HG03064 (cell line): ENCODE results near the gene CASQ1.

Experiments used
- ATAC-seq: cut with Tn5 transposase; IDR thresholded peaks from one replicate; pipeline ENCODE4 v1.9.1; 2021; ENCODE audit warnings: low read depth; ENCODE audit not compliant: unreplicated experiment

CASQ1 gene

GRCh38 chr1:160200786-160201185 lies 10.4 kb downstream of the CASQ1 start:
- no peak for ATAC-seq

GRCh38 chr1:160204526-160205241 lies 14.3 kb downstream of the CASQ1 start:
- no peak for ATAC-seq

GRCh38 chr1:160205242-160206035 lies 15.1 kb downstream of the CASQ1 start, which contains the start of gene PEA15:
TSS of gene PEA15 (plus strand) at chr1:160205384. CDS start at chr1:160211545, 6,161 bp downstream.
- no peak for ATAC-seq

GRCh38 chr1:160206036-160206389 lies 15.6 kb downstream of the CASQ1 start:
- no peak for ATAC-seq

- ATAC-seq = no peak
Observed at GRCh38 chr1:160206421-160207117, 16.2 kb downstream of the CASQ1 start.

- no peak for ATAC-seq
Observed at GRCh38 chr1:160207118-160207650, 16.8 kb downstream of the CASQ1 start.

GRCh38 chr1:160207771-160208556 lies 17.6 kb downstream of the CASQ1 start:
- no peak for ATAC-seq

GRCh38 chr1:160208557-160209320 lies 18.4 kb downstream of the CASQ1 start:
- no peak for ATAC-seq

GRCh38 chr1:160209321-160210046 lies 19.1 kb downstream of the CASQ1 start:
- ATAC-seq = no peak

- ATAC-seq = no peak
Observed at GRCh38 chr1:160210561-160210960, 20.2 kb downstream of the CASQ1 start.

GRCh38 chr1:160211046-160211790 lies 20.8 kb downstream of the CASQ1 start:
- no peak for ATAC-seq

- no peak for ATAC-seq
Observed at GRCh38 chr1:160214481-160215140, 24.2 kb downstream of the CASQ1 start.

GRCh38 chr1:160216301-160216700 lies 25.9 kb downstream of the CASQ1 start:
- no peak for ATAC-seq

- ATAC-seq = no peak
Observed at GRCh38 chr1:160217481-160218051, 27.2 kb downstream of the CASQ1 start.

- ATAC-seq = no peak
Observed at GRCh38 chr1:160219062-160219929, 28.9 kb downstream of the CASQ1 start.

- ATAC-seq = no peak
Observed at GRCh38 chr1:160220301-160220700, 29.9 kb downstream of the CASQ1 start.
